Transverse colon (tissue), 4 donors: ENCODE data around the gene TMEM43. TPM values are rescaled to one million over a fixed set of nuclear protein-coding genes. Genes with fewer than 3 reads are reported as not detected.

Source experiments
- DNase-seq: peaks from one replicate; pipeline ENCODE4 v3.0.0-alpha.2; 2019
- H3K27ac ChIP-seq, 4 donors: fragments of 200-600 bp; sonication (generic); 2 replicates each; pipeline ENCODE4 v1.5.1; 2016 to 2018; ENCODE audit warnings: inconsistent platforms in 4 of 4
- H3K27me3 ChIP-seq: fragments of 200-600 bp; sonication (generic); 2 replicates; pipeline ENCODE4 v1.5.1; 2017; ENCODE audit warnings: inconsistent platforms
- H3K36me3 ChIP-seq, 4 donors: fragments of 200-600 bp; sonication (generic); 2 replicates each; pipeline ENCODE4 v1.5.1; 2017 to 2019; ENCODE audit warnings: inconsistent platforms in 4 of 4
- H3K4me1 ChIP-seq, 4 donors: fragments of 200-600 bp; sonication (generic); 2 replicates each; pipeline ENCODE4 v1.5.1; 2017 to 2020; ENCODE audit warnings: inconsistent platforms in 4 of 4
- H3K4me3 ChIP-seq, 4 donors: fragments of 200-600 bp; sonication (generic); 1 replicate in 1 of 4; 2 replicates in 3 of 4; pipeline versions ENCODE4 v1.5.1 to v1.6.1; 2017 to 2019; ENCODE audit warnings: inconsistent platforms in 4 of 4
- H3K9me3 ChIP-seq, 2 donors: fragments of 200-600 bp; sonication (generic); 2 replicates each; pipeline ENCODE4 v1.5.1; 2017 to 2019; ENCODE audit warnings: inconsistent platforms in 2 of 2
- CTCF ChIP-seq, 5 experiments: fragments of 200-600 bp in 3 of 5; fragments of 450-650 bp in 2 of 5; sonication (generic) in 3 of 5; IDR thresholded peaks; 1 replicate in 2 of 5; 2 replicates in 3 of 5; pipeline ENCODE4 v1.5.1; 2016 to 2017; ENCODE audit warnings: antibody characterized with exemption in 5 of 5, inconsistent platforms in 3 of 5, mild to moderate bottlenecking in 2 of 5, moderate library complexity in 1 of 5
- EP300 ChIP-seq: sonication (generic); formaldehyde crosslinking; IDR thresholded peaks from one replicate; pipeline ENCODE4 v1.6.1; 2017; ENCODE audit warnings: antibody characterized with exemption, low read depth
- POLR2A ChIP-seq: fragments of 450-650 bp; IDR thresholded peaks from one replicate; pipeline ENCODE4 v1.6.1; 2016; ENCODE audit warnings: antibody characterized with exemption, mild to moderate bottlenecking, moderate library complexity
- POLR2AphosphoS5 ChIP-seq, 3 donors: sonication (generic); formaldehyde crosslinking; IDR thresholded peaks; one replicate each; pipeline ENCODE4 v1.6.1; 2016; ENCODE audit warnings: antibody characterized with exemption in 3 of 3
- WGBS, 2 donors: methylation state at CpG; one replicate each; pipeline ENCODE4 v1.1.5; 2018; ENCODE audit warnings: low coverage in 1 of 2; 5-methylcytosine and 5-hydroxymethylcytosine counted together
- in situ Hi-C, 4 donors: fragments of 200-750 bp; cut with MboI; loops; one replicate each; pipeline versions ENCODE4 v1.15.0 to v1.15.1; 2017; ENCODE audit warnings: low sequenced_read_pairs in 3 of 4, low pct_ligation_motif_present in 1 of 4, low pct_unique_long_range_greater_than_20kb in 1 of 4
- intact Hi-C: fragments of 100-400 bp; cut with DNase I; formaldehyde crosslinking; loops from one replicate; pipeline ENCODE4 v1.15.1; 2023; ENCODE audit warnings: low total_unique reads
- total RNA-seq, 4 donors: library from RNA; depleted of rRNA; stranded (reverse); fragments of >200 nt; gene quantifications; one replicate each; pipeline ENCODE4 v1.1.0, GENCODE V29; 2016

TMEM43 gene
- total RNA-seq, 4 donors from 2014 or later = 30.8 to 128 (median 48.5) TPM

GRCh38 chr3:14126017-14126886 is 1.4 kb downstream of the TMEM43 start:
- no peak for DNase-seq
- TF ChIP-seq POLR2A (no peak), POLR2AphosphoS5 (IDR thresholded peaks at IDR 0.05) (peak in 1 of 3 donors; percentile 26)
- Histone ChIP-seq H3K36me3 (peaks cover 0 to 21% (median 6%) of the 10 kb centered on the region in 4 donors), H3K4me1 (peaks cover 16 to 33% (median 29%) of the 10 kb centered on the region in 4 donors), H3K4me3 (peak overlapping the region; percentile 52 to 88 (median 78)), H3K27ac (peak overlapping the region; percentile 90 to 97 (median 96)), H3K9me3 (no peaks in the 10 kb centered on the region), H3K27me3 (no peaks in the 10 kb centered on the region)
- 25 to 75% methylated on average over 1 to 11 of the region's 11 CpGs for WGBS, 2 donors
- in situ Hi-C loops (loop anchor here in 2 of 4 donors (10.0 kb wide), 2 partner anchors 49 to 231 kb away; partner anchors contain the start of genes LSM3 (in 1 of the 2) and XPC (in 1 of the 2)), intact Hi-C loops (loop anchor here (5.0 kb wide), 1 partner anchor 46 kb away; no protein-coding TSS in a partner anchor)

- H3K36me3 ChIP-seq = peaks cover 0 to 28% (median 8%) of the 10 kb centered on the region in 4 donors
- in situ Hi-C loops (loop anchor here in 2 of 4 donors (10.0 kb wide), 2 partner anchors 48 to 232 kb away; partner anchors contain the start of genes LSM3 (in 1 of the 2) and XPC (in 1 of the 2)), intact Hi-C loops (loop anchor here (5.0 kb wide), 1 partner anchor 45 kb away; no protein-coding TSS in a partner anchor)
- no peak overlapping the region for H3K4me3 ChIP-seq
- TF ChIP-seq EP300 (no peak), POLR2A (no peak), POLR2AphosphoS5 (IDR thresholded peaks at IDR 0.05) (no peak), CTCF (IDR thresholded peaks at IDR 0.05) (no peak)
- H3K4me1 ChIP-seq = peaks cover 16 to 33% (median 29%) of the 10 kb centered on the region in 4 donors
- no peak for DNase-seq
- 81 to 100% methylated on average over 1 to 5 of the region's 5 CpGs for WGBS, 2 donors
- H3K27me3 ChIP-seq = no peaks in the 10 kb centered on the region
- H3K9me3 ChIP-seq = no peaks in the 10 kb centered on the region
- peak overlapping the region; percentile 90 to 97 (median 96) for H3K27ac ChIP-seq
Observed at GRCh38 chr3:14126887-14127505, 2.1 kb downstream of the TMEM43 start.

- Histone ChIP-seq H3K4me1 (peaks cover 16 to 33% (median 30%) of the 10 kb centered on the region in 4 donors), H3K4me3 (no peak overlapping the region), H3K36me3 (peaks cover 0 to 35% (median 8%) of the 10 kb centered on the region in 4 donors), H3K9me3 (no peaks in the 10 kb centered on the region), H3K27me3 (no peaks in the 10 kb centered on the region), H3K27ac (no peak overlapping the region)
- no peak for DNase-seq
- 91% methylated on average over 4 to 12 of the region's 12 CpGs for WGBS, 2 donors
- in situ Hi-C loops = loop anchor here in 2 of 4 donors (10.0 kb wide), 2 partner anchors 47 to 233 kb away; partner anchors contain the start of genes LSM3 (in 1 of the 2) and XPC (in 1 of the 2)
- TF ChIP-seq POLR2AphosphoS5 (IDR thresholded peaks at IDR 0.05) (no peak), CTCF (IDR thresholded peaks at IDR 0.05) (no peak), POLR2A (no peak), EP300 (no peak)
- intact Hi-C loops = loop anchor here (5.0 kb wide), 1 partner anchor 45 kb away; no protein-coding TSS in a partner anchor
Observed at GRCh38 chr3:14127516-14128161, 2.8 kb downstream of the TMEM43 start.

DNA sequence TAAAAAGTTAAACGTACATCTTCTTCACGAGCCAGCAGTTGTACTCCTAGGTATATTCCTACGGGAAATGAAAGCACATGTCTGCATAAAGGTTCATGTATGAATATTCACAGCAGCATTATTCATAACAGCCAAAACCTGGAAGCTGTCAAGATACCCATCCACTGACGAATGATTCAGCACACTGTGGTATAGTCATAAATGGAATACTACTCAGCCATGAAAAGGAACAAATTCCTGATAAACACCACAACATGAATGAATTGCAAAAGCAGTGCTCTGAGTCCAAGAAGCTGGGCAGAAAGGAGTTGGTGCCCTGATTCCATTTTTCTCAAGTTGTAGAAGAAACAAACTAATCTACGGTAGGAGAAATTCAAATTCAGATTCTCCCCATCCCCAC is 3.9 kb downstream of the TMEM43 start:
- intact Hi-C loops = loop anchor here (5.0 kb wide), 1 partner anchor 44 kb away; no protein-coding TSS in a partner anchor
- Histone ChIP-seq H3K27ac (no peak overlapping the region), H3K4me1 (peaks cover 12 to 33% (median 28%) of the 10 kb centered on the region in 4 donors), H3K9me3 (no peaks in the 10 kb centered on the region), H3K27me3 (no peaks in the 10 kb centered on the region), H3K36me3 (peaks cover 0 to 44% (median 11%) of the 10 kb centered on the region in 4 donors), H3K4me3 (no peak overlapping the region)
- in situ Hi-C loops = loop anchor here in 2 of 4 donors (10.0 kb wide), 2 partner anchors 46 to 234 kb away; partner anchors contain the start of genes LSM3 (in 1 of the 2) and XPC (in 1 of the 2)
- no peak for DNase-seq
- 92 to 97% methylated on average over 5 of the region's 5 CpGs for WGBS, 2 donors
- no peak for TF ChIP-seq POLR2AphosphoS5 (IDR thresholded peaks at IDR 0.05)
- no peak for TF ChIP-seq EP300
- TF ChIP-seq POLR2A = no peak
- TF ChIP-seq CTCF (IDR thresholded peaks at IDR 0.05) = no peak
